HG03575 (cell line): ENCODE data around the gene RERG.
"Not testable (repeated sequence)": the region's sequence is repeated elsewhere in the genome, so short reads cannot be mapped to it uniquely, and the experiment has no call there.

ENCODE experiments used
- ATAC-seq: cut with Tn5 transposase; IDR thresholded peaks from one replicate; pipeline ENCODE4 v1.9.1; 2021; ENCODE audit not compliant: unreplicated experiment, insufficient number of reproducible peaks, low FRiP score; ENCODE audit errors: extremely low read depth

RERG gene

GRCh38 chr12:15220915-15221885 lies at the start of gene RERG:
TSS of gene RERG (minus strand) at chr12:15221417. CDS start at chr12:15217489, 3,928 bp downstream.
- peak; percentile 68 for ATAC-seq

- ATAC-seq, result no peak
Observed at GRCh38 chr12:15270591-15270990, 49.4 kb upstream of the RERG start.

GRCh38 chr12:15268927-15269552 lies 47.8 kb upstream of the RERG start:
- ATAC-seq, result peak; percentile 56

GRCh38 chr12:15268309-15268708 lies 47.1 kb upstream of the RERG start:
- no peak for ATAC-seq

- ATAC-seq, result no peak
Observed at GRCh38 chr12:15265875-15266274, 44.7 kb upstream of the RERG start.

GRCh38 chr12:15256761-15257160 lies 35.5 kb upstream of the RERG start:
- ATAC-seq, result no peak

GRCh38 chr12:15253990-15254389 lies 32.8 kb upstream of the RERG start:
- no peak for ATAC-seq

GRCh38 chr12:15244926-15245325 lies 23.7 kb upstream of the RERG start:
- ATAC-seq, result no peak

GRCh38 chr12:15244341-15244740 lies 23.1 kb upstream of the RERG start:
- no peak for ATAC-seq

- no peak for ATAC-seq
Observed at GRCh38 chr12:15243102-15243501, 21.9 kb upstream of the RERG start.

- ATAC-seq, result no peak
Observed at GRCh38 chr12:15240898-15241297, 19.7 kb upstream of the RERG start.

- ATAC-seq, result no peak
Observed at GRCh38 chr12:15234508-15234907, 13.3 kb upstream of the RERG start.

- ATAC-seq, result no peak
Observed at GRCh38 chr12:15234011-15234410, 12.8 kb upstream of the RERG start.

- no peak for ATAC-seq
Observed at GRCh38 chr12:15232959-15233358, 11.7 kb upstream of the RERG start.

- no peak for ATAC-seq
Observed at GRCh38 chr12:15231493-15231892, 10.3 kb upstream of the RERG start.

- ATAC-seq, result no peak
Observed at GRCh38 chr12:15230751-15231150, 9.5 kb upstream of the RERG start.

- no peak for ATAC-seq
Observed at GRCh38 chr12:15230137-15230536, 8.9 kb upstream of the RERG start.

GRCh38 chr12:15227004-15227679 lies 5.9 kb upstream of the RERG start:
- ATAC-seq, result no peak

GRCh38 chr12:15225863-15226218 lies 4.6 kb upstream of the RERG start:
- not testable (repeated sequence) for ATAC-seq
